Esophagus squamous epithelium (tissue), 5 donors: ENCODE measurements around the gene EFNA4. TPM values are rescaled to one million over a fixed set of nuclear protein-coding genes. Genes with fewer than 3 reads are reported as not detected.

ENCODE experiments used
- DNase-seq: peaks from one replicate; lab custom pipeline; 2025; lab: John Stamatoyannopoulos, UW
- H3K27ac ChIP-seq, 4 donors: fragments of 200-600 bp; sonication (generic); one replicate each; pipeline ENCODE4 v1.5.1; 2016 to 2019; ENCODE audit warnings: mild to moderate bottlenecking in 1 of 4
- H3K27me3 ChIP-seq, 4 donors: fragments of 200-600 bp; sonication (generic); 1 replicate in 3 of 4; 2 replicates in 1 of 4; pipeline versions ENCODE4 v1.5.1 to v1.6.0; 2017 to 2021; ENCODE audit warnings: antibody characterized with exemption in 1 of 4
- H3K36me3 ChIP-seq, 3 donors: fragments of 200-600 bp; sonication (generic); one replicate each; pipeline ENCODE4 v1.5.1; 2016 to 2019
- H3K4me1 ChIP-seq, 3 donors: fragments of 200-600 bp; sonication (generic); one replicate each; pipeline ENCODE4 v1.5.1; 2017 to 2019
- H3K4me3 ChIP-seq, 4 donors: fragments of 200-600 bp; sonication (generic); 1 replicate in 3 of 4; 2 replicates in 1 of 4; pipeline ENCODE4 v1.5.1; 2016 to 2019; ENCODE audit warnings: mild to moderate bottlenecking in 2 of 4, moderate library complexity in 1 of 4
- H3K9me3 ChIP-seq, 3 donors: fragments of 200-600 bp; sonication (generic); one replicate each; pipeline ENCODE4 v1.5.1; 2016 to 2019
- CTCF ChIP-seq, 6 experiments: fragments of 450-650 bp in 4 of 6; fragments of 200-600 bp in 2 of 6; sonication (generic) in 2 of 6; IDR thresholded peaks; one replicate each; pipeline ENCODE4 v1.5.1; 2016 to 2019; ENCODE audit warnings: antibody characterized with exemption in 6 of 6, mild to moderate bottlenecking in 4 of 6, moderate library complexity in 4 of 6
- POLR2A ChIP-seq, 4 donors: fragments of 450-650 bp; IDR thresholded peaks; one replicate each; pipeline ENCODE4 v1.6.1; 2017; ENCODE audit warnings: antibody characterized with exemption in 4 of 4, mild to moderate bottlenecking in 4 of 4, moderate library complexity in 3 of 4
- WGBS, 2 donors: methylation state at CpG; one replicate each; pipeline ENCODE4 v1.1.5; 2018; 5-methylcytosine and 5-hydroxymethylcytosine counted together
- intact Hi-C: fragments of 100-400 bp; cut with DNase I; formaldehyde crosslinking; loops from one replicate; pipeline ENCODE4 v1.15.0; 2022
- total RNA-seq, 4 donors: library from RNA; depleted of rRNA; stranded (reverse); fragments of >200 nt; gene quantifications; one replicate each; pipeline ENCODE4 v1.1.0, GENCODE V29; 2016
- donor health status: DM: yes; HTN: yes; CAD: no.

EFNA4 gene
- total RNA-seq, 4 donors from 2014 or later = 8.1 to 22.9 (median 12.2) TPM

GRCh38 chr1:155086128-155086741, 22.7 kb downstream of the EFNA4 start:
- 4 to 16% methylated on average over 4 to 9 of the region's 24 CpGs for WGBS, 2 donors
- peaks cover 42 to 55% (median 44%) of the 10 kb centered on the region in 3 donors for H3K4me1 ChIP-seq
- intact Hi-C loops = no loop called here
- DNase-seq = no peak
- H3K4me3 ChIP-seq = peak overlapping the region in 3 of 4 donors; percentile 59 to 84 (median 76)
- TF ChIP-seq POLR2A (IDR thresholded peaks at IDR 0.05) (no peak), CTCF (IDR thresholded peaks at IDR 0.05) (peak; percentile 94 to 100 (median 98))
- H3K27me3 ChIP-seq = peaks cover 0 to 39% (median 8%) of the 10 kb centered on the region in 4 donors
- H3K9me3 ChIP-seq = no peaks in the 10 kb centered on the region
- peak overlapping the region; percentile 90 to 97 (median 96) for H3K27ac ChIP-seq
- peaks cover 0 to 8% (median 0%) of the 10 kb centered on the region in 3 donors for H3K36me3 ChIP-seq

- 76 to 87% methylated on average over 5 to 6 of the region's 8 CpGs for WGBS, 2 donors
- peaks cover 0 to 32% (median 8%) of the 10 kb centered on the region in 4 donors for H3K27me3 ChIP-seq
- peaks cover 0 to 8% (median 0%) of the 10 kb centered on the region in 3 donors for H3K36me3 ChIP-seq
- H3K27ac ChIP-seq = no peak overlapping the region
- DNase-seq = no peak
- TF ChIP-seq POLR2A (IDR thresholded peaks at IDR 0.05) (no peak), CTCF (IDR thresholded peaks at IDR 0.05) (no peak)
- intact Hi-C loops = no loop called here
- H3K4me3 ChIP-seq = no peak overlapping the region
- no peaks in the 10 kb centered on the region for H3K9me3 ChIP-seq
- H3K4me1 ChIP-seq = peaks cover 39 to 54% (median 42%) of the 10 kb centered on the region in 3 donors
These were observed 23.5 kb downstream of the EFNA4 start for GRCh38 chr1:155086856-155087535.

- WGBS, 2 donors = 3 to 14% methylated on average over 13 to 24 of the region's 29 CpGs
- Histone ChIP-seq H3K4me1 (peaks cover 13 to 31% (median 20%) of the 10 kb centered on the region in 3 donors), H3K9me3 (no peaks in the 10 kb centered on the region), H3K36me3 (peaks cover 0 to 7% (median 0%) of the 10 kb centered on the region in 3 donors), H3K27ac (no peak overlapping the region), H3K4me3 (no peak overlapping the region), H3K27me3 (peaks cover 0 to 7% (median 0%) of the 10 kb centered on the region in 4 donors)
- intact Hi-C loops = loop anchor here (2.0 kb wide), 1 partner anchor 77 kb away; no protein-coding TSS in a partner anchor
- TF ChIP-seq POLR2A (IDR thresholded peaks at IDR 0.05) (no peak), CTCF (IDR thresholded peaks at IDR 0.05) (peak; percentile 96 to 100 (median 98))
- no peak for DNase-seq
These were observed 27.8 kb downstream of the EFNA4 start for GRCh38 chr1:155091071-155092051.

GRCh38 chr1:155092131-155092530, 28.6 kb downstream of the EFNA4 start:
- H3K9me3 ChIP-seq = no peaks in the 10 kb centered on the region
- TF ChIP-seq CTCF (IDR thresholded peaks at IDR 0.05) = no peak
- TF ChIP-seq POLR2A (IDR thresholded peaks at IDR 0.05) = no peak
- 86 to 87% methylated on average over 4 of the region's 6 CpGs for WGBS, 2 donors
- no peak overlapping the region for H3K27ac ChIP-seq
- intact Hi-C loops = loop anchor here (2.0 kb wide), 1 partner anchor 77 kb away; no protein-coding TSS in a partner anchor
- no peak overlapping the region for H3K4me3 ChIP-seq
- no peaks in the 10 kb centered on the region for H3K36me3 ChIP-seq
- H3K27me3 ChIP-seq = peaks cover 0 to 7% (median 0%) of the 10 kb centered on the region in 4 donors
- peaks cover 13 to 25% (median 19%) of the 10 kb centered on the region in 3 donors for H3K4me1 ChIP-seq
- DNase-seq = no peak
